GM19240 (cell line): ENCODE data around the gene MOB2.

Experiments used
- DNase-seq: peaks from one replicate; pipeline ENCODE4 v3.0.0; 2011; ENCODE audit warnings: low spot score; ENCODE audit not compliant: insufficient read length

MOB2 gene, protein sequence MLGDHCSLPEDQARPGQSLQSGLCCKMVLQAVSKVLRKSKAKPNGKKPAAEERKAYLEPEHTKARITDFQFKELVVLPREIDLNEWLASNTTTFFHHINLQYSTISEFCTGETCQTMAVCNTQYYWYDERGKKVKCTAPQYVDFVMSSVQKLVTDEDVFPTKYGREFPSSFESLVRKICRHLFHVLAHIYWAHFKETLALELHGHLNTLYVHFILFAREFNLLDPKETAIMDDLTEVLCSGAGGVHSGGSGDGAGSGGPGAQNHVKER

DNA sequence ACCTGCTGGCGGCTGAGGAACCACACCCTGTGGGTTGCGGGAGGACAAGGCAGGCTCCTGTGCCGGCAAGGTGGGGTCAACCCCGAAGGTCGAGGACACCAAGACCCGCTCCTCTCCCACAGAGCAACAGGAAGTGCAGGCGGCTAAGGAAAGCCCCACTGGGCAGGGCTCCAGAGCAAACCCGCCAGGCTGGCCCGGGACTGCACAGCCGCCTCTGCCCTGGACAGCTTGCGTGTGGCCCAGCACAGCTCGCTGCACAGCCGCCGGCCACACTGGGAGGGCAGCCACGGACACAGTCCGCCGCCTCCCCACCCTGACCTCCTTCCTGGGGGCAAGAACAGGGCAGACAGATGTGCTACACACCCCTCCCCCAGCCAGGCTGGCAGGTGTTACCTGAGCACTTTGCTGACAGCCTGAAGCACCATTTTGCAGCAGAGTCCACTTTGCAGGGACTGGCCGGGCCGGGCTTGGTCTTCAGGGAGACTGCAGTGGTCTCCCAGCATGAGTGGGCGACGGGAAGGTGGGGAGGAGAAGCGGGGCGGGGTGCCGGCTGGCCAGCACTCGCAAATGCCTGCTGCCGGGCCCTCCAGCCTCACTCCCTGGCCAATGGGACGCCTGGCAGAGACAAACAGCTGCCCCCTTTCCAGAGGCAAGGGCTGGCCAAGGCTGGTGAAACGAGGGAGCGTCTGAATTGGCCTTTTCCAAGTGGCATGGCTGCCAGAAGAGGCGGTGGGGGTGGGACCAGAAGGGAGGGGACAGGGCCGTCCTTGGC is at the start of gene MOB2:
TSS of gene MOB2 (minus strand) at position 726 of the 772 bp plus-strand sequence. CDS start at position 503, 223 bp downstream.
- no peak for DNase-seq

DNA sequence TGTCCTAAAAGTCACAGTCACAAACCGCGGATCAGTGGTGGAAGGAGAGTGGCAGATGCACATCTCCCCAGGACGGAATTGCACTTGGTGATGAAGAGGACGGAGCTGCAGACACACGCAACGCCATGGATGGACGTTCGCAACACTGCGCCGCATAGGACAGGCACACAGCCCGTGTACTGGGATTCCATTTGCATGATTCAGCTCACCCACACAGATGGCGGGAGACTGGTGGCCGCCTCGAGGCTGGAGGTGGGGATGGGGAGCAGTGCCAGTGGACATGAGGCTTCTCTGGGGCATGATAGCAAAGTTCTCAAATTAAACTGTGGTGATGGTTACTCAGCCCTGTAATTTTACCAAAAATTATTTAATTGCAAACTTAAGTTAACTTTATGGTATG is 48.1 kb upstream of the MOB2 start:
- DNase-seq = no peak

- no peak for DNase-seq
Observed at GRCh38 chr11:1534171-1534570, 47.6 kb upstream of the MOB2 start.

DNA sequence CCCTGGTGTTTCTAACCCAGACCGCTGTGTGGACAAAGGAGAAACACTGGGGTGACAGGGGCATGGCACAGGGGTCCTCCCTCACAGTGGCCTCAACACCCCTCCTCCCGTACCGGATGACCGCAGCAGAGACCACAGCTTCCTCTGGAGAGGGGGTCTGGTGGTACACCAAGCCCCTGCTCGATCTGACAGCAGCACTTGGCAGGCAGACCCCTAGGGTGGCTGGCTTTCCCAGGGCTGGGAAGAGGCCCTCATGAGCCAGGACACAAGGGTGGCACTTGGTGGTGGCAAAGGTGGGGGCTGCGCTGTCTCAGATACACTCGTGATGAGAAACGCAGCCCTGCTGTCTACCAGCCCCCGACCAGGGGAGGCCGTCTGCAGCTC is 46.8 kb upstream of the MOB2 start:
- no peak for DNase-seq

- DNase-seq = no peak
Observed at GRCh38 chr11:1532606-1533341, 46.2 kb upstream of the MOB2 start.

GRCh38 chr11:1532014-1532586 is 45.5 kb upstream of the MOB2 start:
- DNase-seq = no peak

DNA sequence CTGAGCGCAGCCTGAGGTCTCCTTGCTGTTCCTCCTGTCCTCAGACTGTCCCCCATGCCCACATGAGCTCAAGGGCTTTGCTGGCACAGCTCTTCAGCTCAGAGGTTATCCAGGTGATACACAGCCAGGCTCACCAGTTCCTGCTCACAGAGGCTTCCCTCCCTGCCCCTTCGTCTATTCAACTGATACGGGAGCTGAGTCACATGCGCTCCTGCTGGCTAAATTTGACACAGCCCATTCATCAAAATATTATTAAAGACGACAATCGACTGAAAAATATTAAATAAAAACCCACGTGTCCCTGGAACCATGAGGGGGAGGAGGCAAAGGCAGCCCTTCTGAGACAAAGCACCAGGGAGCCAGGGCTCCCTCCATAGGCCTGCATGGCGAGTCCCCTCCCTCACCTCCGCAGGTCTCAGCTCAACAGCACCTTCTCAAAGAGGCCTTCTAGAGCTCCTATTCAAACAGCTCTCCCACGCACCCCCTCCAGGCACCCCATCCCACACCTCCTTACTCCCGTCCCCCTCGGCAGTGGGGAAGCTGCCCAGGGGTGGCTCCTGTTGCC is 45.0 kb upstream of the MOB2 start:
- DNase-seq = no peak

DNA sequence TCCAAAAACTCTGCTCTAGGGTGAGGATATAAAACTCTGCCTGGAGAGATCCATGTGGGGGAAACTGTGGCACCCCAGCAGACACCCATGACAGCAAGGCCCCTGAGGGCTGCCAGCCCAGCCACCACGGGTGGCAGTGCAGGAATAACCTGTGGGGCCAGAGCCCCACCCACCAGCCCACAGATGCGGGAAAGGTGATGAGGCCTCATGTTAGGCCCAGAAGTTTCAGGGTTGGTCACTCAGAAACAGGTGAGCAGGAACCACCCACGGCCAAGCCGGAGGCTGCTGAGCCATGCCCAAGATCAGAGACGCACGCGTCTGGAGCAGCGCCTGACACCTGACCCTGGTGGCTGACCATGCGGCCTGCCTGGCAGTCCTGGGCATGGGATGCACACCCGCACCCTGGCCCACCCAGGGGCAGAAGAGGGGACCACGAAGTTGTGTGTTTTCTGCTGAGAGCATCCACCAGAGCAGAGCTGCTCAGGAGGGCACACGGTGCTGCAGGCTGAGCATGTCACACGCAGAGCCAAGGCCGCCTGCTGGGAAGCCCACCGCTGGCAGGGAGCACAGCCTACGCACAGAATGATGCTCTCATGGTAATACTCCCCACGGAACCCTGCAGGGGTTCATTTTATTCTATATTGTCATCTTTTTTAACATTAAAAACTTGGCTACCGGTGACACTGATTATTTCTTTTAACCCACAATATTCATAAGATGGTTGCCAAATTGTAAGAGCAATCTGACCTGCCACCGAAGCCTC is 44.3 kb upstream of the MOB2 start:
- no peak for DNase-seq

DNA sequence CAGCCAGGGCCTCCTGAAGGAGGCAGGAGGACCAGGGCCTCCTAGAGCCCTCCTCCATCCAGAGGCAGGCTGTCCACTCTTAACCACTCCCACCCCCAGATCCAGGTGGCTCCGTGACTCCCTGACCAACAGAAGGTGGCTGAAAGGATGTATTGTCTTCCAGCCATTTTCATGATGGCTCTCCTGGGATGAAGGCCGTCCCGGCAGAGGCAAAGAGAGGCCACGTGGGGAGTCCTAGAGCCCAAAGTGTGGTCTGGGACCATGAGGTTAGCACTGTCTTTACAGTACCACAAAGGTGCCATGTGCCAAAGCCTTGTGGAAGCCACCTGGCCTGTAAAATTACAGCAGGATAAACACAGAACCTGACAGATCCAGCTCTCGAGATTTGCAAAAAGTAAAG is 43.2 kb upstream of the MOB2 start:
- no peak for DNase-seq

- no peak for DNase-seq
Observed at GRCh38 chr11:1529286-1529685, 42.7 kb upstream of the MOB2 start.

DNA sequence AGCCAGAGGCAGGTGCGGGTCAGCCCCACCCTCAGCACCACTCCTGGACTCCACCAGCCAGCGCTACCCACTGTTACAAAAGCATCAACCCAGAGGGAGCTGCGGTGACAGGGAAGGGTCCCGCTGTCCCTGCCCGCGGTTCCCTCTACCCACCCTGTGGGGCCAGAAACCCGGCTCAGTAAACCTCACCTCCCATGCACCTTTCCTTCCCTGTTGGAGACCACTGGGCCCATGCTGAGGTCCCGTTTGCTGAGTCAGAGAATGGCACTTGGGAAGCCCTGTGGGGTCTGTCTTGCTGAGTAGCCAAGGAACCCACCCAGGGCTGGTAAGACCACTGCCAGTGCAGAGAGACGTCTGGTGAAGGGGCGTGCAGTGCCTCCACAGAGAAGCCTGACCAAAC is 42.1 kb upstream of the MOB2 start:
- DNase-seq = no peak

- DNase-seq = no peak
Observed at GRCh38 chr11:1526785-1527184, 40.2 kb upstream of the MOB2 start.

DNA sequence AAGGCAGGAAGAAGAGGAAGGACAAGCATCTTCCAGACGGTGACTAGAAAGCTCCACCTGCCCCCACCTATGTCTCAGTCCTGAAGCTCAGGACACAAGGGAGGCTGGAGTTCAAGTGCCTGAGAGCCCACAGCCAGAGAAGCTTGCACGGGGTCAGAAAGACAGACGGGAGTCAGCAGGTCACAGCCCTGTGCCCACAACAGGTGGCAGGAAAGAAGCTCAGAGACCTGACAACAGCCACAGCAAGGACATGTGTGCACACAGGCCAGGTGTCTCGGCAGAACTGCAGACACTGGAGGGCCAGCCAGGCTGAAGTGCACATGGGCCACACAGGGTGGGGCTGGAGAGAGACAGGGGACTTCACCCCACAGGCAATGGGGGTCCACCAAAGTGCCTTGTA is 37.2 kb upstream of the MOB2 start:
- no peak for DNase-seq

DNA sequence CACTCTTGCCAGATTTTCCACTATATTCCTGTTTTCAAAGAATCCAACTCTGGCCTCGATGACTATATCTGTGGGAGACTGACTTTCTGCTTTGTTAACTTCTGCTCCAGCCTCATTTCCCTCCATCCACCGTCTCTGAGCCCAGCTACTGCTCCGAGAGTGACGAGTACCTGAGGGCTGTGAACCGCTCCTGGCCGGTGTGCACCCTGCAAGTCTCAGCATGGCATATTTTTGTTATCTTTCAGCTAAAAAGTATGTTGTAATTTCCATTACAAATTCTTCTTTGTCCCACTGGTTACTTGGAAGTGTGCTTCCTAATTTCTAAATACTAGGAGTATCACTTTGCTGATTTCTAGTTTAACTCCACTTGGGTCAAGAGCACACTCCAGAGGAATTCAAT is 36.5 kb upstream of the MOB2 start:
- DNase-seq = no peak

DNA sequence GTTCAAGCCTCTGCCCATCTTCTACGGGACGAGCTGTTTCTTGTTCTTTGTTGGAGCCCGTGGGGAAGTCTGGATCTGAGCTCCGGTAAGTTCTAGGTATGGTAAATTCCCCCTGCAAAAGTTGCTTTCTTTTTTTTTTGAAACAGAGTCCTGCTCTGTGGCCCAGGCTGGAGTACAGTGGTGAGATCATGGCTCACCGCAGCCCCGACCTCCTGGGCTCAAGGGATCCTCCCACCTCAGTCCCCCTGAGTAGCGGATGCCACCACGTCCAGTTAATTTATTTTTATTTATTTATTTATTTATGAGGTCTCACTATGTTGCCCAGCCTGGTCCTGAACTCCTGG is 35.5 kb upstream of the MOB2 start:
- no peak for DNase-seq

DNA sequence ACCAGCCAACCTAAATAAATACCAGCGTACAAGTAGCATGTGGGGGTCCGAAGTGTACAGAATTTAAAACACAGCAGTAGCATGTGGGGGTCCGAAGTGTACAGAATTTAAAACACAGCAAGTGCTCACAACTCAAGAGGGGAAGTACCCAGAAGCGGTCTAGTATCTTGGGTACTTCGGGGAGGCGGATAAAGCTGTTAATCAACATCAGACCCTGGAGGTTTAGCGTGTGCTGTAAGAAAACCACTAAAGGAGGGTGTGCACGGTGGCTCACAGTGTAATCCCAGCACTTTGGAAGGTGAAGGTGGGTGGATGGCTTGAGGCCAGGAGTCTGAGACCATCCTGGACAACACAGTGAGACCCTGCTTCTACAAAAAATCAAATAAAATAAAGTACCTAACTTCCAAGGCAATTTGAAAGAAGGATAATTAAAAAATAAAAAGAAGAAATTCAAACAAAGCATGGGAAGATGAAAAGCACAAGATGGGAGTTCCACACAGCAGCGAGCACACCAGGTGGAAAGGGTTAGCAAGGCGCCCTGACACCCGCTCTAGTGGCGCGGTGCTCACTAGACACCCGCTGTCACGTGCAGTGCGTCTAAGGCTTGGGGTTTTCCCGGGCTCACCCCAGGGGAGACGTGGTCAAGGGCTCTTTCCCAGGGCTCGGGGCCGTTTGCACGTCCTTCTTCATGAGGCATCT is 35.0 kb upstream of the MOB2 start:
- peak; percentile 87 for DNase-seq

DNA sequence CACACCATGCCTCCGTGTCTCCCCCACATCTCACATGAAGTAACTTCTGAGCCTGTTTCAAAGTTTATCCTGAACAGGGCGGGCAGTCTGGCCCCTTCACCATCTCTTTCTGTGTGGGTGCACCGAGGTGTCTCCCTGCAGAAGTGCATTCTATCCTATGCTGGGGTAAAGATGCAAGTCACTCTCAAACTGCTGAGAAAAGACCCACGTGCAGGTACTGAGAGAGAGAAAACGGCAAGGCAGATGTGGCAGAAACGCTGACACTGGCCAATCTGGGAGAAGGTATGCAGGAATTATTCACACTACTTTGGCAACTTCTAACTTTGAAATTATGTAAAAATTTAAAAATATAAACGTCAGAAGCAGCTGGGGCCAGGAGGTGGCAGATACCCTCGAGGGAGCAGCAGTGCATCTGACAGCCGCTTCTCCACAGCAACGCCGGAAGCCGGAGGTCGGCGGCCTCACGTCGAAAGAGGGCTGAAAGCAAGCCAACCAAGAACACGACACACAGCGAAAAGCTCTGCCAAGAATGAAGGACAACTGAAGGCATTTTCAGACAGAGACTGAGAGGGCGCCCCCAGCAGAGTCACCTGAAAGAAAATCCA is 34.2 kb upstream of the MOB2 start:
- DNase-seq = no peak

- no peak for DNase-seq
Observed at GRCh38 chr11:1520209-1520662, 33.7 kb upstream of the MOB2 start.

DNA sequence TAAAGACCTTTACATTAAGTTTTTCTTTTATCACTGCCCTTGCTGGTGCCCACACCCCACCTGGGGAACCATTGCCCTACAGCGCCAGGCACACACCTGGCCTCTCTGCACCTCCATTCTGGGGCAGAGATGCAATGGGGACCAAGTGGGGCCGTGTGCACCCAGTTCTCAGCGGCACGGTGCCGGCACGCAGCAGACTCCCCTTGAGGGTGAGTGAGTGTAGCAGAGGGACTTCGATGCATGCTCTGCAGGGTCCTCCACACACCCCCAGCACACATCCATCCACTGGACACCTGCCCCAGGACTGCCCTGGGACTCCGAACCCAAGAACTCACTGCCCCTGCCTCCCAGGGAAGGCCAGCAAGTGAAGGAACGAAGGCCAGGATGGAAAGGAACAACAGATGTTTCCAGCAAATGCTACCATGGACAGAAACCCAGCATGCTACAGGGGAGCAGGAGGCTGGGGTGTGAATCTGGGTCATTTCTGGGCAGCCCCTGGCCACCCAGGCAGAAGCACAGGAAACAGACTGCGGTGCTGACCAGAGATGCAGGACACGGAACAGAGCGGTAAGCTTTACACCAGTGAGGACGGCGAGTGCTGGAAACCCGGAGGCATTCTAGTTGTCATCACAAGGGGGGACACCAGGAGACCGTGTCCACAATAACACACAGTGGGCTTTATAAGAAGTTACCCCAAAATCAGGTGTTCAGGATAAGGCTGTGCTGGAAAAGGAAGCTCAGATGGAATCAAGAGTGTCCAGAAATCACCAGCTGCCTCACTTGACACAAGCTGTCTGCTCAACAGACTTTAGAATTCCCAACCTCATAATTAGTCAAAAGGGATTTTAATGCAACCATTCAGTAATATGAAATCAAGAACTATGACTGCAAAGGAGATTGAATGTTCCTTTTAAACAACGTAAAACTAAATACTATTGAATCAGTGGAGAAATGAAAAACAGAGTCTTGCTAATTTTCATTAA is 32.7 kb upstream of the MOB2 start:
- DNase-seq = no peak
